Brain pericyte (primary cell): Measurements from ENCODE around the gene DPP9.

Source experiments
- DNase-seq: peaks from one replicate; pipeline ENCODE4 v3.0.0-alpha.2; 2012; ENCODE audit warnings: low read depth, low spot score

DPP9 gene

GRCh38 chr19:4633140-4633967 lies 90.3 kb downstream of the DPP9 start:
- DNase-seq = no peak
